K562 (cell line): ENCODE results near the gene ODR4.

Experiments used
- ZNF274 ChIP-seq: IDR thresholded peaks from 2 replicates; pipeline ENCODE4 v1.6.1; 2011; ENCODE audit warnings: low read depth, mild to moderate bottlenecking, low read length, moderate library complexity, borderline replicate concordance
- TF ChIP-seq, protein P1 (sequence below), 3 experiments: IDR thresholded peaks in 2 of 3; conservative IDR thresholded peaks in 1 of 3; 2 replicates each; pipeline ENCODE4 v1.5.1; 2011 to 2012; ENCODE audit warnings: low read length in 3 of 3, mild to moderate bottlenecking in 3 of 3, control low read depth in 2 of 3, improper control_type of control experiment in 1 of 3, inconsistent platforms in 1 of 3, low read depth in 1 of 3, mixed read lengths in 1 of 3, moderate library complexity in 1 of 3; ENCODE audit not compliant: insufficient read depth in 2 of 3

DNA sequence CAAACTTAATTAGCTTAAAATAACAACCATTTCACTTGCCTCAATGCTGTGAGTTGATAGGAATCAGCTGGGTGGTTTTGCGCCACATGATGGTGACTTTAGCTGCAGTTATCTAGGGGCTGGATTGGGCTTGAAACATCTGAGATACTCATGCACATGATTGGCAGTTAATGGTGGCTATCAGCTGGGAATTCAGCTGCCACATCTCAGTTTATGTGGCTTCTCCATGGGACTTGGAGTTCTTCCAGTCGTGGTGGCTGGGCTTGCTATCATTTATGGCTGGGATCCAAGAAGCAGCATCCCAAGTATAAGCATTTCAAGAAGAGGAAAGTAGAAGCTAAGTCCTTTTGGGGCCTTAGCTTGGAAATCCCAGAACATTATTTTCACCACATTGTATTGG, 48.9 kb downstream of the ODR4 start:
- no peak for TF ChIP-seq ZNF274
- TF ChIP-seq, protein P1, sequence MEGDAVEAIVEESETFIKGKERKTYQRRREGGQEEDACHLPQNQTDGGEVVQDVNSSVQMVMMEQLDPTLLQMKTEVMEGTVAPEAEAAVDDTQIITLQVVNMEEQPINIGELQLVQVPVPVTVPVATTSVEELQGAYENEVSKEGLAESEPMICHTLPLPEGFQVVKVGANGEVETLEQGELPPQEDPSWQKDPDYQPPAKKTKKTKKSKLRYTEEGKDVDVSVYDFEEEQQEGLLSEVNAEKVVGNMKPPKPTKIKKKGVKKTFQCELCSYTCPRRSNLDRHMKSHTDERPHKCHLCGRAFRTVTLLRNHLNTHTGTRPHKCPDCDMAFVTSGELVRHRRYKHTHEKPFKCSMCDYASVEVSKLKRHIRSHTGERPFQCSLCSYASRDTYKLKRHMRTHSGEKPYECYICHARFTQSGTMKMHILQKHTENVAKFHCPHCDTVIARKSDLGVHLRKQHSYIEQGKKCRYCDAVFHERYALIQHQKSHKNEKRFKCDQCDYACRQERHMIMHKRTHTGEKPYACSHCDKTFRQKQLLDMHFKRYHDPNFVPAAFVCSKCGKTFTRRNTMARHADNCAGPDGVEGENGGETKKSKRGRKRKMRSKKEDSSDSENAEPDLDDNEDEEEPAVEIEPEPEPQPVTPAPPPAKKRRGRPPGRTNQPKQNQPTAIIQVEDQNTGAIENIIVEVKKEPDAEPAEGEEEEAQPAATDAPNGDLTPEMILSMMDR (IDR thresholded peaks at IDR 0.05 in 2 of 3, conservative IDR thresholded peaks at IDR 0.05 in 1 of 3; ENCODE audit: insufficient read depth in 2 of 3, low read depth in 1 of 3, low read length in 3 of 3) = no peak
